GM18507 (cell line): ENCODE data around the gene RDH14.

Experiments
- DNase-seq: peaks from one replicate; pipeline ENCODE4 v3.0.0; 2011; ENCODE audit warnings: low read depth; ENCODE audit not compliant: insufficient read length; ENCODE audit errors: extremely low spot score
- FAIRE-seq: peaks from 2 replicates; lab custom pipeline; 2011; peaks lifted over from hg19 to GRCh38; lab: Jason Lieb, UNC

RDH14 gene

DNA sequence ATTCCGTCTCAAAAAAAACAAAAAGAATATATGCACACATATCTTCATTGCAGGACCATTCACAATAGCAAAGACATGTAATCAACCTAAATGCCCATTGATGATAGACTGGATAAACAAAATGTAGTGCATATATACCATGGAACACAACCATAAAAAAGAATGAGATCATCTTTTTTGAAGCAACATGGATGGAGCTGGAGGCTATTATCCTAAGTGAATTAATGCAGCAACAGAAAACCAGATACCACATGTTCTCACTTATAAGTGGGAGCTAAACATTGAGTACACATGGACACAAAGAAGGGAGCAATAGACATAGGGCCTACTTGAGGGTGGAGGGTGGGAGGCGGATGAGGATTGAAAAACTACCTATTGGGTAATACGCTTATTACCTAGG, 20.2 kb upstream of the RDH14 start:
- DNase-seq (no peak), FAIRE-seq (no peak)

DNA sequence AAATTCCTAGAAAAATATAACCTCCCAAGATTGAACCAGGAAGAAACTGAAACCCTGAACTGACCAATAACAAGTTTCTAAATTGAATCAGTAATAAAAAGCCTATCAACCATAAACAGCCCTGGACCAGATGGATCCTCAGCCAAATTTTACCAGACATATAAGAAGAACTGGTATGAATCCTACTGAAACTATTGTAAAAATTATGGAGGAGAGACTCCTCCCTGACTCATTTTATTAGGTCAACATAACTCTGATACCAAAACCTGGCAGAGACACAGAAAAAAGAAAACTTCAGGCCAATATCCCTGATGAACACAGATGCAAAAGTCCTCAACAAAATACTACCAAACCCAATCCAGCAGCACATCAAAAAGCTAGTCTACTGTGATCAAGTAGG, 17.6 kb upstream of the RDH14 start:
- DNase-seq (no peak), FAIRE-seq (no peak)

DNA sequence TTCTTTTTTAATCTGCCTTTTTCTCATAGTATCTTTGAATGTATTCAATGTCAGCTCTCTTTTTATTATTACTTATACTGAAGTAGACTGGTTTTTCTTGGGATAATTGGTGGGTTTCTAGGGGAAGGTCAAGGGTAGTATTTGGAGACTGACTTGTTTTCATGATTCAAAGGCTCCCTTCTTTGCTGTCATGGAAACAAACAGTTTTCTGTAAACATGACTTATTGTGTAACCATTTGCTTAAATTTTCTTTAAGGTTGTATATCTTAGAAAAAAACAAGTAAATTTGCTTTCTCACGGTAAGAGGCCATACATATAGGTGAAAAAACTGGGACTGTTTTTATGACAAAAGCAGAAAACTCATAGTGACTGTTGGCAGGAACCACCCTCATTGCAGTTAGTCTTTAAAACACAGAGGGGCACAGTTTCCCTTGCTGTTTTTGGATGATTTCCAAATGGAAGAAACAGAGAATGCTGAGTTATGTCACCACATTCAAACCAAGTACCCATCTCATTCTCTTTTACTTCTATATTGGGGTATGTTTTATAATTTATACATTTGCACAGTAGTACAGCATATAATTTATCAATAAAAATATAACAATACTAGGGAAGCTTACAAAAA, 5.8 kb upstream of the RDH14 start:
- FAIRE-seq, result no peak

DNA sequence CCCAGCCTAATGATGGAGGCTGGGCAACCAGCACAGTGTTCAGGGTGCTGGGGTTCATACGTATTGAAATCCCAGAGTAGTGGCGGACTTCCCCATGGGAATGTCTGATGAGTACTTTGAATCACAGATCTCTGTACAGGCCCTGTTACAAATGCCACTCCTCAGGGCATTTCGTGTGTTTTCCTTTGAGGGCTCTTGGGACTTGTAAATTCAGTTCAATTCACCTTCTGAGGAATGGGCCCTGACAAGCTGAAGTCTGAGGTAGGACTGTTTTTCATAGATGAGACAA, 288 bp upstream of the RDH14 start:
- FAIRE-seq (no peak), DNase-seq (no peak)

More for the DNA sequence above, 5.8 kb upstream of the RDH14 start:
- no peak for DNase-seq

DNA sequence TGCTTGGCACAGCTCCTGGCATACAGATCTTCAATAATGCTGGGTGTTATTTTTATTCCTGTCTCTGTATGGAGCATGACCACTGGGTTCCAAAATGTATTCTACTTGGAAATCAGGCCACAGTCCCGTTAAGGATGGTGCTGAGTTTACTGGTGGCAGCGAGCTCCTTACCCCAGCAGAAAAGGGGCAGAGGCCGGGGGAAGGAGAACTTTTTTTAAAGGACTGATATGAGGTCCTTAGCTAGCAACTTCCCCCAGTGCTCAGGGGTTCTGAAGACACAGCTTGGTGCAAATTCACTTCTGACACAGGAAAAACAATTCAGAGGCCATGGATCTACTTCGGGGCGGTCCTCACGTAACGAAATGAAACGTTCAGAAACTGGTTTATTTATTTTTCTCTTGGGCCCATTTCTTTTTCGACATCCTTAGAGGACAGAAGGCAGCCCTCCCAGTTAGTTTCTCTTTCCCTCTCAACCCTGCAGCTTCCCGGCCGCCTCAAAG, 872 bp downstream of the RDH14 start:
- DNase-seq (no peak), FAIRE-seq (no peak)

DNA sequence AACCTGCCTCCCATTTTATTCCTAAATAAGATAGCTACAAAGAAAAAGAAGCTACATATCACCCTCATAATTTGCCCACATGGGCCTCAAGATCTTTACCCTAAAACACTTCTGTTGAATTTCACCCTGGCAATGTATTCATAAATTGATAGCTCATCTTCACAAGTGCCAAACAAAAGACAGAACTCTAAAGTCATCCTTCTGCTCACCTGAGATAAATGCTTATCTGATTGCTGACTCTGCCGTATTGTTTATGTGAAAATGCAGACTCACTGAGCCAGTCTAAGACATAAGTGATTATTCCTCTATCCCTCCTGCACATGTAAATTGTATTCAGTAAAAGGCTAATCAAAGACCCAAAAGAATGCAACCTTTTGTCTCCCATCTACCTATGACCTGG, 2.0 kb downstream of the RDH14 start:
- FAIRE-seq, result no peak
- no peak for DNase-seq

DNA sequence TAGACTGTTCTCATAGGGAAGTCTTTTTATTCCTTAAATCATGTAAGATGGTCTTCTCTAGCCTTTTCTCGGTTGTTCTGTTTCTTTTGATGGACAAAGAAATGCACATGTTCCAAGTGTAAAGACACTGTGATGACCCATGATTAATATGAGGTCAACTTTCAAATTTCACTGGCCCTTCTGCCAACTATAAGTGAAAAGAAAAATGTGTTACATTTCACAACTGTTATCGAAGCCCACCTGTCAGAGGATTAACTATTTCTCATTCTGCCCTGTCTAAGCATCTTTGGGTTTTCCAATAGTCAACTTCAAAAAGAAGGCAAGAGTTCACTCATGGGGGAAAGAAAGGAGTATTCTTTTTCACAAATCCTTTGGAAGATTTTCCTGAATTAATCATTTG, 3.3 kb downstream of the RDH14 start:
- FAIRE-seq, result no peak

DNA sequence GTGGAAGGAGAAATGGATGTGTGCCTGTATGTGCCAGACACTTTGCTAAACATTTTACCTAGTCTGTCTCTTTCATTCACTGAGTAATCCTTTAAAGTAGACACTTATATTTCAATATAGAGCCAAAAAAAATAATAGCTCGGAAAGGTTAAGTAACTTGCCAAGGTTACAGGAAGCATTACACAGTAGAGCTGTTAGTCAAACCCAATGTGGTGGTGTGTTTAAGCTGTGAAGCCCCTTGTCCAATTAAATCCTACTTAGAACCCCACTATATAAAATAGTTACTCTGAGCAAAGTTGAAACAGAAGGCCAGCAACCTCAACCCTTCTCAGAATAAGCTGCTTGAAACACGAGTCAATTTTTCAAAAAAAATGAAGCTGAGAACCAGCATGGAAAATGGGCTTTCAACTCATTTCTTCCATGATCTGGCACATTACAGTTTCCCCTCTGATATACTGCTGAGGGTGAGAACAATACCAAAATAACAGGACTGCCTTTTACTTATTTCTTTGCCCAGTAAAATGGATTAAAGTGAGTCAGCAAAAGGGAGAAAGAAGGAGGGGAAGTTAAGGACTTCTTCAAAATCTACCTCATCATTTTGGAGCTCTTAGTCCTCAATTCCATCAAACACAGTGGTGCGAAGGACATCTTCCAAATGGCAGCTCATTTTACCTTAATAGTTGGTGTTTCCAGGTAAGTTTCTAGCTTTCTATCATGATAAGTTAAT, 7.9 kb downstream of the RDH14 start:
- FAIRE-seq (no peak), DNase-seq (no peak)

More for the DNA sequence above, 3.3 kb downstream of the RDH14 start:
- DNase-seq, result no peak

DNA sequence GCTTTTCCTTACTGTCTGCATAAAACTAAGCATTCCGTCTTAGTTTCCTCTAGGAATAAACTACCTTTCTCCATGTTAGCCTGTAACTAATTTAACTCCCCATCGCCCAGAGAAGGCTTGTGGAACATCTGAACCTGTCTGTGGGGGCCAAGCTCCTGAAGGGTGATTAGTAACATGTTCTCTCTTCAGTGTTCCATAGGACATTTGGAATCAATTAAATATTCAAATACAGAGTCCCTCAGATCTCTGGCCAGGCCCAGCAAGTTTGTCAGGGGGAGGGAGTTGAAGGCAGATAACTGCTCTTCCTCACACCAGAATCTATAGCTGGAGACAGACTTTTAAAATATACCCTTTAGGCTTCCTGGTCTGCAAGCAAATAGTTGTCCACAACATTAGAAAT, 8.8 kb downstream of the RDH14 start:
- FAIRE-seq (no peak), DNase-seq (no peak)

DNA sequence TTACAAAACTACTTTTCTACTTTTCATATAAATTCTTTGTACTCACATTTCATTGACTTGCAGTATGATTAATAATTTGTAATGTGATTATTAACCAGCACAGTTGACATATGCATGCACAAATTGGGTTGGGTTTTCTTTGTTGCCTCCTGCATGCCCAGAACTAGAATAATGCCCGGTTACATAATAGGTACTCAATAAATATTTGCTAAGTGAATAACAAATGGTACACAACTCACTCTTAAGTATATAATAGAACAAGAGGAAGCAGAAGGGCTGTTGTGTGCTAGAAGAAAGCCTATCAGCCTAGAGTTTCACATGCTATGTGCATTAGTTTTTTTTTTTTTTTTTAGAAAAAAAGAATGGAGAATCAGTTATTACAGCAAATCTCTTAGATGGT, 9.3 kb downstream of the RDH14 start:
- FAIRE-seq, result no peak
- DNase-seq, result no peak

DNA sequence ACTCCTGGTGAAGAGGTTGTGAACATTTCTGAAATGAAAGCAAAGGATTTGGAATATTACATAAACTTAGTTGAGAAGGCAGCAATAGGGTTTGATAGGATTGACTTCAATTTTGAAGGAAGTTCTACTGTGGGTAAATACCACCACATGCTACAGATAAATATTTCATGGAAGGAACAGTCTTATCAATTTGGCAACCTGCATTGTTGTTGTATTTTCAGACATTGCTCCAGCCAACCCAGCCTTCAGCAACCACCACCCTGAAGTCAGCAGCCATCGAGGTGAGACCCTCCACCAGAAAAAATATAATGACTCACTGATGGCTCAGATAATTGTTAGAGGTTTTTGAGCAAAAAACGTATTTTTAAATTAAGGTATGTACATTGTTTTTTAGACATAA, 10.0 kb downstream of the RDH14 start:
- FAIRE-seq (no peak), DNase-seq (no peak)

DNA sequence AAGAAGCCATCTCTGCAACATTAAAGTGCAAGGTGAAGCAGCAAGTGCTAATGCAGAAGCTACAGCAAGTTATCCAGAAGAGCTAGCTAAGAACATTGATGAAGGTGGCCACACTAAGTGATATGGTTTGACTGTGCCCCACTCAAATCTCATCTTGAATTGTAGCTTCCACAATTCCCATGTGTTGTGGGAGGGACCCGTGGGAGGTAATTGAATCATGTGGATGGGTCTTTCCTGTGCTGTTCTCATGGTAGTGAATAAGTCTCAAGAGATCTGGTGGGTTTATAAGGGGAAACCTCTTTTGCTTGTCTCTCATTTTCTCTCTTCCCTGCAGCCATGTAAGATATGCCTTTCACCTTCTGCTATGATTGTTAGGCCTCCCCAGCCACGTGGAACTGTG, 11.4 kb downstream of the RDH14 start:
- DNase-seq, result no peak
- FAIRE-seq, result no peak

DNA sequence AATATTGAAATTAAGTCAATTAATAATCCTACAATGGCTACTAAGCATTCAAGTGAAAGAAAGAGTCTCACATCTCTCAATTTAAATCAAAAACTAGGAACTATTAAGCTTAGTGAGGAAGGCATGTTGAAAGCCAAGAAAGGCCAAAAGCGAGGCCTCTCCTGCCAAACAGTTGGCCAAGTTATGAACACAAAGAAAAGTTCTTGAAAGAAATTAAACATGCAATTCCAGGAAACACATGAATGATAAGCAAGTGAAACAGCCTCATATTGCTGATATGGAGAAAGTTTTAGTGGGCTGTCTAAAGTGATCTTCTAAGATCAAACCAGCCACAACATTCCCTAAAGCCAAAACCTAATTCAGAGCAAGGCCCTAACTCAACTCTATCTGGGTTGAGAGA, 11.8 kb downstream of the RDH14 start:
- DNase-seq (no peak), FAIRE-seq (no peak)

DNA sequence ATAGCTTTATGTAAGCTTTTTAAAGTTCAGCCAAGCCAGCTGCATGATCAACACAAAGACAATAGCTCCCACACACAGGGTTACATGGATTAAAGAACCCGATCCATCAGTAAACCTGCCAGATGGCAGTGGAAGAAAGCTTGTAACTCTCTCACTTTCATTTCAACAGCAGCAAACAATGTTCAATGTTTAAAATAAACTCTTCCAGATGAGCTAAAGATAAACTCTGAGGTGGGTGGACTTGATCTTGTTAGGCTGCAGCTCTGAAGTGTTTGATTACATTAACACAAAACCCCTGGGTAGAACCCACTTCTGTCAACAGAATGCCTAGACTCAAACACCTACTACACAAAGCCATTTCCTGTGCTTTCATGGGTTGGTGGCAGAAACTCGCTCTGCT, 13.9 kb downstream of the RDH14 start:
- DNase-seq (no peak), FAIRE-seq (no peak)

DNA sequence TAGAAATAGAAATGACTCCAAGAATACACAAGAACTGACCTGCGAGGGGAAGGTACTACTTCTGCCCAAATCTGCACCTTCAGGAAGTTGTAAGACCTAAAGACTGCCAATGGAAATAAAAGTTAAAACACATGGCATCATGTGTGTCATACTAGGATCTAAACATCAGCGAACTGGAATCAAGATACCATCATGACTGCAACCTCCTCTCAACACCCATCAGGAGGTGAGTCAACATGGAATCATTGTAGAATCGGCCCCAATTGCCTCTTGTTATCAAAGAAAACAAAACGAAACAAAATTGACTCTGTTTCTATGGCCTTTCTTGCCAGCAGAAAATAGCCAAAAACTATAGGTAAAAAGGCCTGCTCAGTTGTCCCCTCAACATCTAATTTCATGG, 15.1 kb downstream of the RDH14 start:
- FAIRE-seq, result no peak
- no peak for DNase-seq

DNA sequence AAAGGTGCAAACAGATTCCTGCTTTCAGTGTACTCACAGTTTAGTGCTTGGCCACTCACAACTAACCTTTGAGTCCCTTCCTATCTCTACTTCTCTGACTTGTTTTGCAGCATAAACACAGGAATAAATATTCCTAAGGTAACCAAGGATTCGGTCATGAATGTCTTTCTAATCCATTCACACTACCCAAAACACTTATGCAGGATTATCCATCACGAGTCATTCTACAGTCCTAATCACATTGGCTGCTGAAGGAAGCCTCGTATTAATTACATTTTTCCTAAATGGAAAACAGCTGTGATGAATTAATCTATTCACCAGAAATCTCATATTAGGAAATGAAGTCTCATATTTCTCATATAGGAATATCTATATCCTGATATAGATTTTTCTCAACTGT, 16.3 kb downstream of the RDH14 start:
- no peak for FAIRE-seq

DNA sequence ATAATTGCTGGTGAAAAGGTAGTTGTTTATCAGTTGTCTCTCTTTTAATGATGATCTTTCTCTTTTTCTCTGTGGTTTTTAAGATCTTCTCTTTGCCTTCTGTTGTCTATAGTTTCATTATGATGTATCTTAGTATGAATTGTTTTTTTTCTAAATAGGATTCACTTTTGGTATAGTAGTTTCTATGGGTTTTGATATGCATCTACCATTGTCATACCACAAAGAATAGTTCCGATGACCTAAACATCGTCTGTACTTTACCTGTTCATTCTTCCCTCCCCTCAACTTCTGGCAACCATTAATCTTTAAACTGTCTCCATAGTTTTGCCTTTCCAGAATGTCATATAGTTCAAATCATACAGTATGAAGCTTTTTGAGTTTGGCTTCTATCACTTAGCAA, 19.6 kb downstream of the RDH14 start:
- FAIRE-seq (no peak), DNase-seq (no peak)

More for the DNA sequence above, 16.3 kb downstream of the RDH14 start:
- no peak for DNase-seq

DNA sequence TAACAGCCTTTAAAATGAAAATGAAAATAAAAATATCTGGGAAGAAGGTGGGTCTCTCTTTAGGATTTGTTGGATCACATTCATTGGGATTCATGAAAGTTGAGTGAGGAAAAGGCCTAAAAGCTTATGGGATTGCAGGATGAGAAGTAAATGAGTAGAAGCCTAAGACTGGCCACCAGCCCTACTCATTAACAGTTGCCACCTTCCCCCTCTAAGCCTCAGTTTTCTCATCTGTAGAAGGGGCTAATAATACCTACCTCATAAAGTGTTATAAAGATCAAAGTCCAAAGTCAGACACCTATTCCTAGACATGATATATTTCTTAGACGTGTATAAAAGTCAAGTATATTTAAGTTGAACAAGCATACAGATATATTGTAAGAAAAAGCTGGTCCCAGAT, 23.8 kb downstream of the RDH14 start:
- FAIRE-seq (no peak), DNase-seq (no peak)

DNA sequence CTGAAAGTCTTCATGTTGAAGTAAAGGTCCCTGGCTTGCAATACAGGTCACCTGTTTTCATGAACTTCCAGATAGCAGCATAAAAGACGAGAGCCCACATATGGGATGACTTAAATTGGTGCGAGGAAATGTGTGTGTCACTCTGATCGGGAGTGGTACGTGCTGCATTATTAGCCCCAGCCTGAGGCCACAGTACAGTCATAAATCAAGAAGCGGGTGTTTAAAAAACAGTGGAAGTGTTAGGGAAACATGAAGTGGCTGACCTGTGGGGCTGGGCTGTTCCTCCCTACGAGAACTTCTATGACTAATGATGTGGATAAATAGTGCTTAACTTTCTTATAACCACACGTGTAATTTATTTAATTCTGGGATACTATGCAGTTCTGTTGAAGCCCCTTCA, 24.4 kb downstream of the RDH14 start:
- DNase-seq (no peak), FAIRE-seq (no peak)

DNA sequence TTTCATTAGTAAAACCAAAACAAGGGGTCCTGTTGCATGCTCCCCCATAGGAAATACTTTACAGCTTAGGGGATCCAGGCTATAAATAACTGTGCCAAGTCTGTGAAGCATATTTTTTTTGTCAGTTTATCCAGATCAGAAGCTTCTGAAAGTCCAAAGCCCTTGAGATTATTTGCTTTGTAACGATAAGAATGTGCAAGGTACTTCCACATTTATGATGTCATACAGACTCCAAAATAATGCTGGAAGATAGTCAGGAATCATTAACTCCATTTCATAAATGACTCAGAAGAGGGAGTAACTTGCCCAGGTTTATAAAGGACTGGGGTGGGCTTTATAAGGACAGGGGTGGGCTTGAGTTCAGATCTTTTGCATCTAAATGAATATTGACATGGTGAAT, 29.3 kb downstream of the RDH14 start:
- FAIRE-seq (no peak), DNase-seq (no peak)

DNA sequence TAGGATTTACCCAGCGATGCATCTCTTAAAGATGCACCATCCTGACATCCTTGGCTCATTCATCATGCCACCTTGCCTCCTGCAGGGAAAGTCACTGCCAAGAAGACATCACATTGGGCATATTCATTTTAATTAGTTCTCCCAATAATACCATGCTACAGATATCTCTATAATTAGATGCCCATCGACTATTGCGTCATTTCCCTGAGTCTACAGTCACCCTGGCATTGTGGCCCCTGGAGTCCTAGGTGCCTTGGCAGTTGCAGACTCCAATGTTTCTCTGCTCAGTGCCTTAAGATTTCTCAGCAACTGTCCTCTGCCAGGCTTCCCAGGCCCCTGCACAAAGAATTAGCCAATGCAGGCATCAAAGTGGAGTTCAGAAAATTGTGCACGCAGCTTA, 32.6 kb downstream of the RDH14 start:
- no peak for DNase-seq
- FAIRE-seq, result no peak

DNA sequence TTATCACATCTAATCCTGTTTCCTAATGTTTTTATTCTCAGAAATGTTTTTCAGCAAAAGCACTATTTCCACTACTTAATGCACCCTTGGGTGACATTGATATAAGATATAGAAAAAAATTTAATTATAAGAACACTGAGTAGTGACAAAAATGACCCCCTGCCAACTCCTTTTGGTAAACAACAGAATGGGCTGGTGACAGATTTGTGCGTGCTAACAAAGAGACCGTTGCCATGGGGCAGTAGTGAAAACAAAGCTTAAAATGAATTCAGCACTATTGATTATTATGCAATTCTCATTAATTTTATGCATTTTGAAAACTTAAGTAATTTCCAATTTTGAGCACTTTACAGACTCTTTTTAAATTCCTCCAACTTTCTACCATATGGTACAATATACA, 33.1 kb downstream of the RDH14 start:
- no peak for FAIRE-seq
- no peak for DNase-seq
